GM23248 (cell line): ENCODE data around the gene SDHD.

Experiments
- EZH2 ChIP-seq: fragments of 200-600 bp; sonication (generic); IDR thresholded peaks from 2 replicates; pipeline ENCODE4 v1.6.1; 2018; ENCODE audit warnings: antibody characterized with exemption, mild to moderate bottlenecking; ENCODE audit not compliant: insufficient read depth, poor library complexity, severe bottlenecking
- EZH2phosphoT487 ChIP-seq: fragments of 200-600 bp; sonication (generic); IDR thresholded peaks from 2 replicates; pipeline ENCODE4 v1.6.1; 2018; ENCODE audit warnings: antibody characterized with exemption, moderate library complexity, mild to moderate bottlenecking, low read depth; ENCODE audit not compliant: insufficient read depth

DNA sequence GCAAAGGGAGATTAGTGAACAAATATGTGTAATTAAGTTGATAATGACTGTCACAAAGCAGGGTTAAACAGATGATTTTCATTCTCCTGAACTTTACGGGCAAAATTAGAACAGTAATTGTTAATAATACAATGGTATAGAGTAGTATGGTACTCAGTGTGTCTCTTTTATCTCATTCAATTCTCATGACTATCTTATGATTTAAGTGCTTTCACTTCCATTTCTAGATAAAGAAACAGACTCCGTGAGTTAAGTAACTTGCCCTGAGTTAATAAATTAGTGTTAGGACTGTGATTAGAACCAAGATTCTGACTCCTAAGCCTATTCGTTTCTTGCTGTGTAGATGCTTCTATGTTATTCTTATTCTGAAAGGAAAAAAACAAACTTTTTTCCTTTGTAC is 34.9 kb upstream of the SDHD start:
- TF ChIP-seq EZH2 (no peak), EZH2phosphoT487 (no peak)
